Uterus (tissue), 4 donors: Measurements from ENCODE around the gene GMDS. TPM values are rescaled to one million over a fixed set of nuclear protein-coding genes. Genes with fewer than 3 reads are reported as not detected.

ENCODE experiments used
- DNase-seq, 2 donors: peaks; one replicate each; pipeline ENCODE4 v3.0.0-alpha.2; 2019 to 2020
- H3K27ac ChIP-seq, 2 donors: fragments of 200-600 bp; sonication (generic); 1 replicate in 1 of 2; 2 replicates in 1 of 2; pipeline ENCODE4 v1.5.1; 2016 to 2018
- H3K27me3 ChIP-seq, 2 donors: fragments of 200-600 bp; sonication (generic); one replicate each; pipeline ENCODE4 v1.5.1; 2018 to 2019; ENCODE audit warnings: control low read depth in 1 of 2
- H3K36me3 ChIP-seq, 2 donors: fragments of 200-600 bp; sonication (generic); one replicate each; pipeline ENCODE4 v1.5.1; 2019; ENCODE audit warnings: control low read depth in 1 of 2
- H3K4me1 ChIP-seq, 2 donors: fragments of 200-600 bp; sonication (generic); one replicate each; pipeline ENCODE4 v1.5.1; 2018 to 2019; ENCODE audit warnings: control low read depth in 1 of 2
- H3K4me3 ChIP-seq, 2 donors: fragments of 200-600 bp; sonication (generic); 1 replicate in 1 of 2; 2 replicates in 1 of 2; pipeline ENCODE4 v1.5.1; 2018 to 2019; ENCODE audit warnings: mild to moderate bottlenecking in 1 of 2
- H3K9me3 ChIP-seq, 2 donors: fragments of 200-600 bp; sonication (generic); one replicate each; pipeline ENCODE4 v1.5.1; 2019; ENCODE audit warnings: control low read depth in 1 of 2
- POLR2A ChIP-seq, 2 donors: fragments of 450-650 bp; IDR thresholded peaks; one replicate each; pipeline ENCODE4 v1.6.1; 2016; ENCODE audit warnings: antibody characterized with exemption in 2 of 2, mild to moderate bottlenecking in 1 of 2, moderate library complexity in 1 of 2
- intact Hi-C: fragments of 100-400 bp; cut with DNase I; formaldehyde crosslinking; loops from one replicate; pipeline ENCODE4 v1.15.1; 2023; ENCODE audit warnings: low total_unique reads
- total RNA-seq, 4 donors: library from RNA; depleted of rRNA in 3 of 4; stranded (reverse); fragments of >200 nt in 3 of 4; gene quantifications; one replicate each; pipeline versions ENCODE4 v1.1.0 to v1.2.4, GENCODE V29; 2014 to 2023
- TF ChIP-seq, protein P1 (sequence below), 4 experiments: fragments of 200-600 bp in 2 of 4; fragments of 450-650 bp in 2 of 4; sonication (generic) in 2 of 4; IDR thresholded peaks; one replicate each; pipeline ENCODE4 v1.5.1; 2016 to 2019; ENCODE audit warnings: antibody characterized with exemption in 4 of 4, mild to moderate bottlenecking in 2 of 4, moderate library complexity in 1 of 4
- donor health status: DM: yes; HTN: yes; CAD: no.

Gene GMDS
- total RNA-seq, 4 donors from 2014 or later: 5.3 to 17.4 (median 12.9) TPM

DNA sequence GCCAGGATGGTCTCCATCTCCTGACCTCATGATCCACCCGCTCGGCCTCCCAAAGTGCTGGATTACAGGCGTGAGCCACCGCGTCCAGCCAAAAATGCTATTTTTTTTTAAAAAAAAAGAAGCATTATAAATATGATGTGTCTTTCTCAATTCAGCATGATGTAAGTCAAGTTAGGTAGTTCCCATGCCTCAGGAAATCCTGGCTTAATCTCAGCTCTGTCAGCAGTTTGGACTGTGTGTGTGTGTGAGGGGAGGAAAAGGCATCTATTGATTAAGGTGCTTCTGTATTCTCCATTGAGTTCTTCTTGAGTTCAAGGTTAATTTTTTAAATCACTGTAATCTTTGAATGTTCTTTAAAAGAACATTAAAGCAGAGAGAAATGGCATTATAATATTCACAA, 51.5 kb downstream of the GMDS start:
- Histone ChIP-seq H3K4me3 (no peak overlapping the region), H3K36me3 (no peaks in the 10 kb centered on the region), H3K27ac (no peak overlapping the region), H3K9me3 (no peaks in the 10 kb centered on the region), H3K27me3 (no peaks in the 10 kb centered on the region), H3K4me1 (no peaks in the 10 kb centered on the region)
- intact Hi-C loops: loop anchor here (10.0 kb wide), 1 partner anchor 161 kb away; no protein-coding TSS in a partner anchor
- TF ChIP-seq, protein P1, sequence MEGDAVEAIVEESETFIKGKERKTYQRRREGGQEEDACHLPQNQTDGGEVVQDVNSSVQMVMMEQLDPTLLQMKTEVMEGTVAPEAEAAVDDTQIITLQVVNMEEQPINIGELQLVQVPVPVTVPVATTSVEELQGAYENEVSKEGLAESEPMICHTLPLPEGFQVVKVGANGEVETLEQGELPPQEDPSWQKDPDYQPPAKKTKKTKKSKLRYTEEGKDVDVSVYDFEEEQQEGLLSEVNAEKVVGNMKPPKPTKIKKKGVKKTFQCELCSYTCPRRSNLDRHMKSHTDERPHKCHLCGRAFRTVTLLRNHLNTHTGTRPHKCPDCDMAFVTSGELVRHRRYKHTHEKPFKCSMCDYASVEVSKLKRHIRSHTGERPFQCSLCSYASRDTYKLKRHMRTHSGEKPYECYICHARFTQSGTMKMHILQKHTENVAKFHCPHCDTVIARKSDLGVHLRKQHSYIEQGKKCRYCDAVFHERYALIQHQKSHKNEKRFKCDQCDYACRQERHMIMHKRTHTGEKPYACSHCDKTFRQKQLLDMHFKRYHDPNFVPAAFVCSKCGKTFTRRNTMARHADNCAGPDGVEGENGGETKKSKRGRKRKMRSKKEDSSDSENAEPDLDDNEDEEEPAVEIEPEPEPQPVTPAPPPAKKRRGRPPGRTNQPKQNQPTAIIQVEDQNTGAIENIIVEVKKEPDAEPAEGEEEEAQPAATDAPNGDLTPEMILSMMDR (IDR thresholded peaks at IDR 0.05): no peak
- TF ChIP-seq POLR2A (IDR thresholded peaks at IDR 0.05): no peak
- DNase-seq: no peak

DNA sequence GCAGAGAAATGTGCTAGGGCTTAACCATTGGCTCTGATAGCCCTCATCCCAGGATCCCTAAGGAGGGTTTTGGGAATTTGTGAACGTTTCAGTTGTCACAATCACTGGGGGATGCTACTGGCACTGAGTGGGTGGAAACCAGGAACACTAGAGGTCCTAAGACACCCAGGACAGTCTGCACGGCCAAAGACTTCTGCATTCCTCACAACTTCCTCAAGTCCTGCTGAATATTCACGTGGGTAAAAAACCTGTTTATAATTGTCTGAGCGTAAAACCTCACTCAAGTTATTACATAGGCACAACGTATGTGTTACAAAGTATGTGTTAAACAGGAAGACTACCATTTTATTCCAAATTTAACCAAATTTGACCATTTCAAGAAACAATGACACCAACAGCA, 52.4 kb downstream of the GMDS start:
- intact Hi-C loops: loop anchor here (10.0 kb wide), 1 partner anchor 162 kb away; no protein-coding TSS in a partner anchor
- Histone ChIP-seq H3K36me3 (no peaks in the 10 kb centered on the region), H3K27ac (no peak overlapping the region), H3K9me3 (no peaks in the 10 kb centered on the region), H3K27me3 (no peaks in the 10 kb centered on the region), H3K4me3 (no peak overlapping the region), H3K4me1 (no peaks in the 10 kb centered on the region)
- TF ChIP-seq, protein P1 (IDR thresholded peaks at IDR 0.05): no peak
- no peak for TF ChIP-seq POLR2A (IDR thresholded peaks at IDR 0.05)
- DNase-seq: no peak

DNA sequence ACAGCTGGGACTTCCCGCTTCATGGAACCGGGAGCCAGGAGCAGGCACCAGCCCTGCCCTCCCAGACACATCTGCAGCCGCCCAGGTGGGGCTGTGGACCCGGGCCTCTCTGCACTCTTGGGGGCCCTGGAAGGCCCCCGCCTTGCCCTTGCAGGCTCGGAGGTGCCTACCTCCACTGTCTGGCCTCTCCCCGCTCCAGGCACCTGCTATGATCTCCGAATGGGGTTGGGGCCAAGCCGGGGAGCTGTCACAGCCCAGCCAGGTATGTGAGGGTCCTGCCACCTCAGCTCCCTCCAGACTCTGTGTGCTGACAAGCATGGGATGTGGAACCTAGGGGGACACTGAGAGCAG, 54.0 kb downstream of the GMDS start:
- TF ChIP-seq, protein P1 (IDR thresholded peaks at IDR 0.05): no peak
- TF ChIP-seq POLR2A (IDR thresholded peaks at IDR 0.05): no peak
- no peaks in the 10 kb centered on the region for H3K4me1 ChIP-seq
- H3K4me3 ChIP-seq: no peak overlapping the region
- no peaks in the 10 kb centered on the region for H3K9me3 ChIP-seq
- no peaks in the 10 kb centered on the region for H3K36me3 ChIP-seq
- no peak overlapping the region for H3K27ac ChIP-seq
- DNase-seq: no peak
- H3K27me3 ChIP-seq: no peaks in the 10 kb centered on the region
- intact Hi-C loops: loop anchor here (10.0 kb wide), 1 partner anchor 163 kb away; no protein-coding TSS in a partner anchor

DNA sequence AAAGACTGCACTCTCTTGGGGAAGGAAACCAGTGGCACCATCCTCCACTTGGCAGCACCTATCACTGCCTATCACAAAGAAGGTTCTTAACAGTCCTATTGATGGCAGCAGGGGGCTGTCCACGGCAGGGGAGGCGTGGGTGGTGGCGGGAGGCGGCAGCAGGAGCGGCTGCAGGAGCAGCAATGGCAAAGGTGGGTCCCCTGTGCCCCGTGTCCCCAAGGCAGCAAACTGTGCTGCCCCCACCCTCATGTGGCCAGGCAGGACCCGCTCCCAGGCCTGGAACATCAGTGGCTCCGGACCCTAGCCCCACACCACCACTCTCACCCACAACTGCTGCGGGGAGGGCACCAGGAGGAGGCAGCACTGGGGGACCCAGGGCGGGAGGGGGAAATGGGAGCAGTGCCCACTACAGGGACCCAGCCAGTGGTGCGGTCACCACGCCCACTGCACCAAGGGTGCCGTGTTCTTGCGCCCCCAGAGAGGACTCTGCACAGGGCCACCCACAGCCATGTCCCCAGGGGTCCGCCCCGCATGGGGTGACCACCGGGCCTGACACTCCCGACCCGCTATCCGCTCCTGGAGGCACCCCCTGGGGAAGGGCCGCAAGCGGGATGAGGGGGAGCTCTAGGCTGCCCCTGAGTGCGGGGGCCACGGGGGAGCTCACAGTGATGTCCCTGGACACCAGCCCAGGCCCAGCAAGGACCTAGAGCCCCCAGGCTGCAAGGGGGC, 54.6 kb downstream of the GMDS start:
- intact Hi-C loops: loop anchor here (10.0 kb wide), 1 partner anchor 164 kb away; no protein-coding TSS in a partner anchor
- Histone ChIP-seq H3K27ac (no peak overlapping the region), H3K4me3 (no peak overlapping the region), H3K36me3 (no peaks in the 10 kb centered on the region), H3K4me1 (no peaks in the 10 kb centered on the region), H3K27me3 (no peaks in the 10 kb centered on the region), H3K9me3 (no peaks in the 10 kb centered on the region)
- no peak for TF ChIP-seq POLR2A (IDR thresholded peaks at IDR 0.05)
- DNase-seq: no peak

DNA sequence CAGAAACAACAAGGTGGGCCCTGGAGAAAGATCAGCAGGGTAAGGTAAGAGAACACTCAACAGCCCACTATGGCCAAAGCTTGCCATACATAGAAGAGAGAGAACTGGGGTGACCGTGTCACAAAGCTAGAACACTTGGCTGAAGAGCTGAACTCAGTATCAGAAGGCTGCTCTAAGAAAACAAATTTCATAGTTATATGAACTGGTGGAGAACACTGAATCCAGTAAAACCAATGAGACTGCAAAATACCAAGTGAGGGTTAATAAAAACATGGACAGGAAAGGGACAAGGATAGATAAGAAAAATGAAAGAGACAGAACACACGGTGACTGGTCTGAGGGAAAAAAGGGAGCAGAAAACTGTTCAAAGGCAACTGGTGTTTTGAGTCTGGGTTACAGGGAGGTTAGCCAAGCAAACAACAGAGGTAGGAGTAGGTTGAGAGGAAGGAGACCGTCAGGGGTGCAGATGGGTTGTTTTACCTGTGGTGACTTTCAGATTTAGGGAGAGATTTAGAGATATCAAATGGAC, 56.5 kb downstream of the GMDS start:
- H3K9me3 ChIP-seq: no peaks in the 10 kb centered on the region
- no peaks in the 10 kb centered on the region for H3K27me3 ChIP-seq
- TF ChIP-seq POLR2A (IDR thresholded peaks at IDR 0.05): no peak
- TF ChIP-seq, protein P1 (IDR thresholded peaks at IDR 0.05): no peak
- H3K36me3 ChIP-seq: no peaks in the 10 kb centered on the region
- no peaks in the 10 kb centered on the region for H3K4me1 ChIP-seq
- DNase-seq: no peak
- H3K27ac ChIP-seq: no peak overlapping the region
- intact Hi-C loops: no loop called here
- no peak overlapping the region for H3K4me3 ChIP-seq
